ENCODE measurements around the gene SGK2. TPM values are rescaled to one million over a fixed set of nuclear protein-coding genes. Genes with fewer than 3 reads are reported as not detected.

The SGK2 gene
- not detected in 2 replicates for total RNA-seq

GRCh38 chr20:43558412-43559146, at the start of gene SGK2:
Gene SGK2 (plus strand): TSS chr20:43559027. CDS start chr20:43566496, 7,469 bp downstream.

GRCh38 chr20:43590392-43591303, 31.8 kb downstream of the SGK2 start, which contains the start of gene IFT52:
Gene IFT52 (plus strand): TSS chr20:43590937. CDS start chr20:43594699, 3,762 bp downstream.

Other genes starting within 250 kb of the SGK2 start
- 53.0 and 64.6 TPM in 2 replicates for gene SRSF6, start 101.1 kb upstream of the SGK2 start, total RNA-seq
- 1.2 and 2.4 TPM in 2 replicates for gene L3MBTL1, start 51.3 kb upstream of the SGK2 start, total RNA-seq
- 20.3 and 22.2 TPM in 2 replicates for gene IFT52, start 31.9 kb downstream of the SGK2 start, total RNA-seq
- gene MYBL2, start 108.1 kb downstream of the SGK2 start, total RNA-seq: 2.6 and 2.7 TPM in 2 replicates
- gene GTSF1L, start 168.0 kb downstream of the SGK2 start, total RNA-seq: not detected in 2 replicates

All from pericardium fibroblast (primary cell).